T-helper 2 cell treated with Interferon-gamma antibody and Interleukin-4, amounts not matched to agents 5 μg/mL and 100 μg/mL, for 36 hours (primary cell): Measurements from ENCODE around the gene BLCAP.
"Not testable (repeated sequence)": the region's sequence is repeated elsewhere in the genome, so short reads cannot be mapped to it uniquely, and the experiment has no call there.

ENCODE experiments used
- DNase-seq: peaks from one replicate; pipeline ENCODE4 v3.0.0; 2021; ENCODE audit warnings: low spot score
- H3K27ac Mint-ChIP-seq: one replicate; pipeline ENCODE4 v1.8.0; 2021; ENCODE audit warnings: mild to moderate bottlenecking, mixed read lengths
- H3K27me3 Mint-ChIP-seq: one replicate; pipeline ENCODE4 v1.8.0; 2021; ENCODE audit warnings: low read depth, mixed read lengths
- H3K36me3 Mint-ChIP-seq: one replicate; pipeline ENCODE4 v1.8.0; 2021; ENCODE audit warnings: low read depth, mixed read lengths
- H3K4me1 Mint-ChIP-seq: one replicate; pipeline ENCODE4 v1.8.0; 2021; ENCODE audit warnings: low read depth, mixed read lengths
- H3K4me3 Mint-ChIP-seq: one replicate; pipeline ENCODE4 v1.8.0; 2022; ENCODE audit warnings: mild to moderate bottlenecking, moderate library complexity, mixed read lengths
- H3K9me3 Mint-ChIP-seq: one replicate; pipeline ENCODE4 v1.8.0; 2021; ENCODE audit warnings: mixed read lengths

BLCAP gene

GRCh38 chr20:37527638-37528445 is at the start of gene BLCAP:
Gene BLCAP, minus strand, starts transcription at chr20:37527876. Its CDS starts 8,702 bp downstream, at chr20:37519174.
- no peaks in the 10 kb centered on the region for H3K27me3 Mint-ChIP-seq
- peak within 1 kb of the TSS; percentile 87 for H3K4me3 Mint-ChIP-seq
- H3K9me3 Mint-ChIP-seq, result no peaks in the 10 kb centered on the region
- H3K36me3 Mint-ChIP-seq, result no peaks in the 10 kb centered on the region
- peaks cover 32% of the 10 kb centered on the region for H3K4me1 Mint-ChIP-seq
- peak within 1 kb of the TSS; percentile 99 for H3K27ac Mint-ChIP-seq
- peak; percentile 87 for DNase-seq

- H3K9me3 Mint-ChIP-seq, DNase-seq, H3K27ac Mint-ChIP-seq, H3K36me3 Mint-ChIP-seq, H3K4me1 Mint-ChIP-seq, H3K27me3 Mint-ChIP-seq, H3K4me3 Mint-ChIP-seq: not testable (repeated sequence)
These were observed 49.8 kb upstream of the BLCAP start for GRCh38 chr20:37577436-37577835.

- no peak overlapping the region for H3K4me3 Mint-ChIP-seq
- no peak for DNase-seq
- H3K9me3 Mint-ChIP-seq, result no peaks in the 10 kb centered on the region
- H3K4me1 Mint-ChIP-seq, result no peaks in the 10 kb centered on the region
- no peaks in the 10 kb centered on the region for H3K36me3 Mint-ChIP-seq
- no peak overlapping the region for H3K27ac Mint-ChIP-seq
- H3K27me3 Mint-ChIP-seq, result no peaks in the 10 kb centered on the region
These were observed 49.2 kb upstream of the BLCAP start for GRCh38 chr20:37576911-37577310.

GRCh38 chr20:37575884-37576283 is 48.2 kb upstream of the BLCAP start:
- no peaks in the 10 kb centered on the region for H3K9me3 Mint-ChIP-seq
- H3K4me1 Mint-ChIP-seq, result no peaks in the 10 kb centered on the region
- H3K27ac Mint-ChIP-seq, result no peak overlapping the region

GRCh38 chr20:37574199-37574890 is 46.7 kb upstream of the BLCAP start:
- DNase-seq, result no peak
- H3K36me3 Mint-ChIP-seq, result no peaks in the 10 kb centered on the region
- no peak overlapping the region for H3K4me3 Mint-ChIP-seq
- H3K4me1 Mint-ChIP-seq, result no peaks in the 10 kb centered on the region
- H3K27ac Mint-ChIP-seq, result no peak overlapping the region
- H3K9me3 Mint-ChIP-seq, result no peaks in the 10 kb centered on the region
- peaks cover 8% of the 10 kb centered on the region for H3K27me3 Mint-ChIP-seq

More at GRCh38 chr20:37575884-37576283, 48.2 kb upstream of the BLCAP start:
- Mint-ChIP-seq H3K4me3 (no peak overlapping the region), H3K27me3 (peaks cover 2% of the 10 kb centered on the region), H3K36me3 (no peaks in the 10 kb centered on the region)
- DNase-seq, result no peak

GRCh38 chr20:37573626-37574198 is 46.0 kb upstream of the BLCAP start:
- Mint-ChIP-seq H3K27ac (no peak overlapping the region), H3K9me3 (no peaks in the 10 kb centered on the region), H3K4me1 (no peaks in the 10 kb centered on the region), H3K36me3 (no peaks in the 10 kb centered on the region), H3K4me3 (no peak overlapping the region), H3K27me3 (peaks cover 14% of the 10 kb centered on the region)
- DNase-seq, result no peak

- Mint-ChIP-seq H3K4me1 (no peaks in the 10 kb centered on the region), H3K4me3 (no peak overlapping the region), H3K9me3 (no peaks in the 10 kb centered on the region), H3K27ac (no peak overlapping the region), H3K27me3 (peaks cover 32% of the 10 kb centered on the region), H3K36me3 (no peaks in the 10 kb centered on the region)
- no peak for DNase-seq
These were observed 43.4 kb upstream of the BLCAP start for GRCh38 chr20:37571033-37571432.

- H3K9me3 Mint-ChIP-seq, result no peaks in the 10 kb centered on the region
- H3K27ac Mint-ChIP-seq, result no peak overlapping the region
- H3K36me3 Mint-ChIP-seq, result no peaks in the 10 kb centered on the region
- no peak overlapping the region for H3K4me3 Mint-ChIP-seq
- H3K27me3 Mint-ChIP-seq, result peaks cover 34% of the 10 kb centered on the region
- H3K4me1 Mint-ChIP-seq, result no peaks in the 10 kb centered on the region
- no peak for DNase-seq
These were observed 42.7 kb upstream of the BLCAP start for GRCh38 chr20:37570419-37570818.

- peaks cover 47% of the 10 kb centered on the region for H3K27me3 Mint-ChIP-seq
- peaks cover 2% of the 10 kb centered on the region for H3K4me1 Mint-ChIP-seq
- no peak overlapping the region for H3K27ac Mint-ChIP-seq
- no peaks in the 10 kb centered on the region for H3K9me3 Mint-ChIP-seq
- DNase-seq, result no peak
- no peak overlapping the region for H3K4me3 Mint-ChIP-seq
- H3K36me3 Mint-ChIP-seq, result no peaks in the 10 kb centered on the region
These were observed 40.3 kb upstream of the BLCAP start for GRCh38 chr20:37567671-37568588.

GRCh38 chr20:37567331-37567665 is 39.6 kb upstream of the BLCAP start:
- H3K4me3 Mint-ChIP-seq, result no peak overlapping the region
- peaks cover 47% of the 10 kb centered on the region for H3K27me3 Mint-ChIP-seq
- DNase-seq, result no peak
- H3K4me1 Mint-ChIP-seq, result peaks cover 2% of the 10 kb centered on the region
- no peak overlapping the region for H3K27ac Mint-ChIP-seq
- H3K36me3 Mint-ChIP-seq, result no peaks in the 10 kb centered on the region
- H3K9me3 Mint-ChIP-seq, result no peaks in the 10 kb centered on the region

- H3K9me3 Mint-ChIP-seq, result no peaks in the 10 kb centered on the region
- DNase-seq, result no peak
- H3K4me3 Mint-ChIP-seq, result no peak overlapping the region
- no peak overlapping the region for H3K27ac Mint-ChIP-seq
- no peaks in the 10 kb centered on the region for H3K36me3 Mint-ChIP-seq
- peaks cover 48% of the 10 kb centered on the region for H3K27me3 Mint-ChIP-seq
- H3K4me1 Mint-ChIP-seq, result peaks cover 2% of the 10 kb centered on the region
These were observed 39.1 kb upstream of the BLCAP start for GRCh38 chr20:37566590-37567330.

- Mint-ChIP-seq H3K27me3 (peaks cover 51% of the 10 kb centered on the region), H3K9me3 (no peaks in the 10 kb centered on the region), H3K4me3 (no peak overlapping the region), H3K27ac (no peak overlapping the region), H3K4me1 (peaks cover 2% of the 10 kb centered on the region), H3K36me3 (no peaks in the 10 kb centered on the region)
- no peak for DNase-seq
These were observed 37.6 kb upstream of the BLCAP start for GRCh38 chr20:37565134-37565811.
